ENCODE measurements around the gene MARCHF6.
"Not testable (repeated sequence)": the region's sequence is repeated elsewhere in the genome, so short reads cannot be mapped to it uniquely, and the experiment has no call there.

The MARCHF6 gene

DNA sequence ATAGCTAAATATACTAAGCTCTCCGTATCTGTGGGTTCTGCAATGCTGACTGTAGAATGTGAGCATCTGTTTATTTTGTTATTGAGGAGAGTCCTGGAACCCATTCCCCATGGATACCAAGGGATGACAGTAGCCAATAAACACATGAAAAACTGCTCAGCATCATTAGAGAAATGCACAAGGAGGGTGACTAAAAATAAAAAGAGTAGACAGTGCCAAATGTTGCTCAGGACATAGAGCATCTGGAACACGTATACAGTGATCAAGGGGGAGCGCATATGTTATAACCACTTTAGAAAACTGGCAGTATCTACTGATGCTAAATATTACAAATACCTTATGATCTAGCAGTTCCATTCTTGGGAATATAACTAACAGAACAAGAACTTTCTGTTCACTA lies 31.0 kb downstream of the MARCHF6 start:
- TF ChIP-seq, protein P1, sequence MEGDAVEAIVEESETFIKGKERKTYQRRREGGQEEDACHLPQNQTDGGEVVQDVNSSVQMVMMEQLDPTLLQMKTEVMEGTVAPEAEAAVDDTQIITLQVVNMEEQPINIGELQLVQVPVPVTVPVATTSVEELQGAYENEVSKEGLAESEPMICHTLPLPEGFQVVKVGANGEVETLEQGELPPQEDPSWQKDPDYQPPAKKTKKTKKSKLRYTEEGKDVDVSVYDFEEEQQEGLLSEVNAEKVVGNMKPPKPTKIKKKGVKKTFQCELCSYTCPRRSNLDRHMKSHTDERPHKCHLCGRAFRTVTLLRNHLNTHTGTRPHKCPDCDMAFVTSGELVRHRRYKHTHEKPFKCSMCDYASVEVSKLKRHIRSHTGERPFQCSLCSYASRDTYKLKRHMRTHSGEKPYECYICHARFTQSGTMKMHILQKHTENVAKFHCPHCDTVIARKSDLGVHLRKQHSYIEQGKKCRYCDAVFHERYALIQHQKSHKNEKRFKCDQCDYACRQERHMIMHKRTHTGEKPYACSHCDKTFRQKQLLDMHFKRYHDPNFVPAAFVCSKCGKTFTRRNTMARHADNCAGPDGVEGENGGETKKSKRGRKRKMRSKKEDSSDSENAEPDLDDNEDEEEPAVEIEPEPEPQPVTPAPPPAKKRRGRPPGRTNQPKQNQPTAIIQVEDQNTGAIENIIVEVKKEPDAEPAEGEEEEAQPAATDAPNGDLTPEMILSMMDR (conservative IDR thresholded peaks at IDR 0.05): no peak
- no peak overlapping the region for H3K27ac ChIP-seq

DNA sequence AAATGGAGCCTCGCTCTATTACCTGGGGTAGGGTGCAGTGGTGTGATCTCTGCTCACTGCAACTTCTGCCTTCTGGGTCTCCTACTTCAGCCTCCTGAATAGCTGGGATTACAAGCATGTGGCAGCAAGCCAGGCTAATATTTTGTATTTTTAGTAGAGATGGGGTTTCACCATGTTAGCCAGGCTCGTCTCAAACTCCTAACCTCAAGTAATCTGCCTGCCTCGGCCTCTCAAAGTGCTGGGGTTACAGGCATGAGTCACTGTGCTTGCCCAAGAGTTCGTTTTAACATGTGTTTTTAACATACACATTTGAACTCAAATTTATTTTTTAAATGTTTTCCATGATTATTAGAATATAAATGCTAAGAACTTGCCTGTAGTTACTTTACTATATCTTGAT lies 34.2 kb downstream of the MARCHF6 start:
- no peak overlapping the region for H3K27ac ChIP-seq
- TF ChIP-seq, protein P1 (conservative IDR thresholded peaks at IDR 0.05): no peak

DNA sequence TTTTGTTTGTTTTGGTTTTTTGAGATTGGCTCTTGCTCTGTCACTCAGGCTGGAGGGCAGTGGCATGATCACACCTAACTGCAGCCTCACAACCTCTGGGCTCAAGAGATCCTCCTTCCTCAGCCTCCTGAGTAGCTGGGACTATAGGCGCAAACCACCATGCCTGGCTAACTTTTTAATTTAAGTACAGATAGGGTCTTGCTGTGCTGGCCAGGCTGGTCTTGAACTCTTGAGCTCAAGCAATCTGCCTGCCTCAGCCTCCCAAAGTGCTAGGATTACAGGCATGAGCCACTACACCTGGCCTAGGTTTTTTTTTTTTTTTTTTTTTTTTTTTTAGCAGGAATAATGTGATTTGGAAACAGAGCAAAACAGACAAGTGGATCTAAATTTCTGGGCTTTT lies 37.6 kb downstream of the MARCHF6 start:
- TF ChIP-seq, protein P1 (conservative IDR thresholded peaks at IDR 0.05): no peak
- H3K27ac ChIP-seq: no peak overlapping the region

DNA sequence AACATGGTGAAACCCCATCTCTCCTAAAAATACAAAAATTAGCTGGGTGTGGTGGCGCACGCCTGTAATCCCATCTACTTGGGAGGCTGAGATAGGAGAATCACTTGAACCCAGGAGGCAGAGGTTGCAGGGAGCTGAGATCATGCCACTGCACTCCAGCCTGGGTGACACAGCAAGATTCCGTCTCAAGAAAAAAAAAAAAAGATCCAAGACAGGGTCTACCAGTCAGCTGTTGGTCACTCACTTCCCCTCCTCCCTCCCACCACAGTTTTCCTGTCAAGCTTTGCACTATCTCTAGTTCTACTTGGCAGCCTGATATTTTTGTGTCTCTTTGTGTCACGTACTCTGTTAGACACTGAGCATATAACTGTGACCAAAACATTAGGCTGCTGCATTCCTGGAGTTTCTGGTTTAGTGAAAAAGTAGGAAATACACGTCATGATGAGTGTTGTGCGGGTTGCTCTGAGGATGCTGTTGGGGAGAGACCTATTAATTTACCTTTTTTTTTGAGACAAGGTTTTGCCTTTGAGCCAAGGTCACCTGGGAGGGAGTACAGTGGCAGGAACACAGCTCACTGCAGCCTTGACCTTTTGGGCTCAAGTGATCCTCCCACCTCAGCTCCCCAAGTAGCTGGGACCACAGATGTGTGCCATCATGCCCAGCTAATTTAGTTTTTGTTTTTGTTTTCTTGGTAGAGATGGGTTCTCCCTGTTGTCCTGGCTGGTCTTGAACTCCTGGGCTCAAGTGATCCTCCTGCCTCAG lies 39.3 kb downstream of the MARCHF6 start:
- not testable (repeated sequence) for H3K27ac ChIP-seq

DNA sequence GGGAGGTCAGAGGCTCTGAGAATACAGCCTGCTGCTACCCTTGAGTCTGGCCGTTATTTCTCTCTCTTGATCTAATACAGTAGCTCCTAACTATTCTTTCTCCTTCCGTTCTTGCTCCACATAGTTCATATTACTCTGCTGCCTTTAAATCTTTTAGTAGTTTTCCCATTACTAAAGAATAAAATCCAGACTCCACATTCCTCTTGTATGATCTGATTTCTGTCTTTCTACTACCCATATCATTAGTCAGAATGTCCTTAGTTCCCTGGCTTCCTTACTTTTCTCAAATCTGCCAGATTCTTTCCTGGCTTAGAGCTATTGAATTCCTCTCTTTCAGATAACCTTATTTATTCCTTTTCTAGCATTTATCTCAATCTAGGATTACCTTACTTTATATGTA lies 40.0 kb downstream of the MARCHF6 start:
- TF ChIP-seq, protein P1 (conservative IDR thresholded peaks at IDR 0.05): no peak
- no peak overlapping the region for H3K27ac ChIP-seq

DNA sequence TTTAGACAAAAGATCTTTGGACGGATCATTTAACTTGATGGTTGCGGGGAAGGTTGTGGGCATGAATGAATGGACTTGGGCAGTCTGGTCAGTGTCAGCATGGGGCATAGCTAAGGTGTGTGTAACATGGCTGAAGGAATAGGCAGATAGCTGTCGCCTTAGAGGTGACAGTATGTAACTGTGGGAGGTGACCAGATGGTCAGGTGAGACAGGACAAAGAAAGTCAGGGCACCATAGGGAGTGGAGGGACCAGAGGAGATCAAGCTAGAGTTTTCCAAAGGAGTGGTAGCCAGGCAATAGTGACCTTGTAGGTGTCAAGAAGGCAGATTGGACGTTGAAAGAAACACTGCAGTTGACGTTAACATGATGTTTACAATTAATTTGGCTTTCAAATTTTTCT lies 43.1 kb downstream of the MARCHF6 start:
- H3K27ac ChIP-seq: no peak overlapping the region
- TF ChIP-seq, protein P1 (conservative IDR thresholded peaks at IDR 0.05): no peak

DNA sequence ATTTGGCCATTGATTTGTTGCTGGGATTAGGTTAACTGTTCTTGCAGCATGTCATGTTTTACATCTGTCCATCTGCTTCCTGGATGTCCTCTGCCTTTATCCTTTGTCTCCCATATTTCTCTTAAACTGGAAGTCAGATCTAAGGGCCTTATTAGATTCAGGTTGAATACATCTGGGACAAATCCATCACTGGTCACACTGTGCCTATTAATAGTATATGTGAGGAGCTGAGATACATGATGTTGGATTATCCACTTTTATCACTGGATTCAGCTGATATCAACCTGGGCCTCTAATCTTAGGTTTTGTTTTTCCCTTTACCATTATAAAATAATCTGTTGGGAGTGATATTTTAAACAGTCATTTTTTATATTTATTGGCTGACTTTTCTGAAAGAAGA lies 46.3 kb downstream of the MARCHF6 start:
- no peak overlapping the region for H3K27ac ChIP-seq
- TF ChIP-seq, protein P1 (conservative IDR thresholded peaks at IDR 0.05): no peak

DNA sequence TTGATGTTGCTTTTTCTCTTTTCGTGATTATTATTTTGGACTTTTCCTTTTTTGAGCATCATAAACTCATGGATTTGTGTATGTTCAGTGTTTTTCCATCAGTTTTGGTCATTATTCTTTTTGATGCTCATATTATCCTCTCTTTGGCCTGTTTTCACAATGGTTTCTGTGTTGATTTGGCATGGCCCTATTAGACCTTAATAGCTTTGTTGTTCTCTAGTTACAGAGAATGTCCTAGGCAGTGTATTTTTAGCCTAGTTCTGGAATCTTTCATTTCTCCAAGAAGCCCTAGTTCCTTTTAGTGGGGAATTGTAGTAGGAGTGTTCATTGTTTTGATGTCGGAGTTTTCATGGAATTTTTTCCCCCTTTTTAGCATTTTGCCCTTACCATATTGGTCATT lies 46.9 kb downstream of the MARCHF6 start:
- no peak overlapping the region for H3K27ac ChIP-seq
- TF ChIP-seq, protein P1 (conservative IDR thresholded peaks at IDR 0.05): no peak

All from VCaP (cell line).